HTERT RPE-1 (cell line): ENCODE results near the gene ADGRA1.

Source experiments
- in situ Hi-C: fragments of 300-500 bp; cut with MboI; formaldehyde crosslinking; loops from 4 replicates; pipeline ENCODE4 v1.14.3; 2020; ENCODE audit warnings: low sequenced_read_pairs

The ADGRA1 gene

DNA sequence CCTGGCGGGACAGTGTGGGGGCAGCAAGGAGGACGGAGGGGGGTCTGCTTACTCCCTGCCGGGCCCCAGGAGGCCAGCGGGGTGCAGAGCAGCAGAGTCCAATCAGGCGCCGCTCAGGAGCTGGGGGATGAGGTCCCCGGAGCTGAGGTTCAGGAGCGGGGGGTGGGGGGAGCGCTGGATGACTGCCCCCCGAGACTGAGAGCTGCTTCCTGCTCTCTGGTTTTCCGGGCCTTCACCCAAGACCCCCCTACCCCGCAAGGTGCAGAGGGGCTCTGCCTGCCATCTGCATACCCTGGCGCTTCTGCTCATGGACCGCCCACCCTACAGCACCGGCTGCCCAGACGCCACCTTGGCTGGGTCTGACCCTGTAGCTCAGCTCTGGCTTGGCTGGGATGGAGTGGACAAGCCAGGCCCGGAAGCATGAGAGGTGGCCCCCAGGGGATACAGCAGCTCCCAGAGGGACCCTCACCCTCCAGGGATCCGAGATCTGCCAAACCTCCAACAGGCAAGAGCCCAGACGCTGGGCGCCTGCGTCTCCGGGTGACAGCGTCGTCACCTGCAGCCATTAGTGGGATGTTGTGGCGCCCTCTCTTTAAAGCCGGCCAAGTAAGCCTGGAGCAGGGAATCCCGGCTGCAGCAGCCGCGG lies 73.2 kb downstream of the ADGRA1 start:
- in situ Hi-C loops = no loop called here

DNA sequence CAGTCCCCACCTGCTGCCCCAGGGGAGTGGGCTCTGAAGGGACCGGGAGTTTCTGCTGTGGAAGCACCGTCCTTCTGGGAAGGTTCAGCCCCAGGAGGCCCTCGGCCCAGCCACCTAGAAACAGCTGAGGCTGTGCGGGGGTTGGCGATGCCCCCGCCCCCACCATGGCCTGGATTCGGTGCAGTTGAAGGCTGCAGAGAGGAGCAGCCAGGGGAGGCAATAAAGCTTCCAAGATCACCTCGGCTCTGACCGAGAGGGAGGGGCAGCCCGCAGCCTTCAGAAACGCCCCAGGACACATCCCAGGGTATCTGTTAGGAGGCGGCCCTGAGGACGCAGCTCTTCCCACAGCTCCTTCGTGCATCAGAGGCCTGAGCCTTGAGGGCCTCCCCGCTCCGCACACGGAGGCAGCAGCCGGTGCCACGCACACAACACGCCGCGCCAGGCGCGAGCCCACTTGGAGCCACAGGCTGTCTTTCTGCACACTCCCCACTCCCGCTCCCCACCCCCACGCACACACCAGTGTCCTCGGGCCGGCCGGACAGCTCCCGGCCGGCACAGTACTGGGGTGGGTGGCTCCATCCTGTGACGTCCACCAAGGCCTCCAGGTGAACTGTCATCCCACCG lies 73.9 kb downstream of the ADGRA1 start:
- in situ Hi-C loops = no loop called here

DNA sequence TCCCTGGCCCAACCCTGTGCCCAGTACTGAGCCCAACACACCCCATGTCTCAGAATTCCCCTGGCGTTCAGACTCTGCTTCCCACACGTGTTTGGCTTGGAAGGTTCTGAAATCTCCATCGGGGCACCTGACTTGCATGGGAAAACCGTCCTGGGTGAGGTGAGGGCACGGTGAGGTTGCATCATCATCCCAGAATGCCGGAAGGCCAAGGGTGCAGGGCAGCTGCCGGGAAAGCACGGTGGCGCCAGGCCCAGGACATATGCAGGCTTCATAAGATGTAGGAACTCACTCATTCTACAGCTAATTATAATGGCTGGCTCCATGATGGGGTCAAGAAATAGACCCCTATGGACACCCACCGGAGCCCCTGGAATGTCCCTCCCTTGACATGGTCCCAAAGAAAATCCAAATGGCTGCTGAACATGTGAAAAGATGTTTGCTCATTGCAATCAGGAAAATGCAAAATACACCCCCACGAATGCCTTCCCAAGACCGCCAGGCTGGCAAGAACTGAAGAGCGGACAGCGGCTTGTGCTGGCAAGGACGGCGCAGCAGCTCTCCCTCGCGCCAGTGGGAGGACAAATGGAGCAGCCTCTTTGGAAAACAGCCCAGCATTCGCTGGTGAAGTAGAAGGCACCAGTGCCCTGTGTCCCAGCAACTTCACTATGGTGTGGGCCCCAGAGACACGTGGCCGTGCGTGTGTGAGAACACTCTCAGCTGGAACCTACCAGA lies 74.6 kb downstream of the ADGRA1 start:
- in situ Hi-C loops = no loop called here

DNA sequence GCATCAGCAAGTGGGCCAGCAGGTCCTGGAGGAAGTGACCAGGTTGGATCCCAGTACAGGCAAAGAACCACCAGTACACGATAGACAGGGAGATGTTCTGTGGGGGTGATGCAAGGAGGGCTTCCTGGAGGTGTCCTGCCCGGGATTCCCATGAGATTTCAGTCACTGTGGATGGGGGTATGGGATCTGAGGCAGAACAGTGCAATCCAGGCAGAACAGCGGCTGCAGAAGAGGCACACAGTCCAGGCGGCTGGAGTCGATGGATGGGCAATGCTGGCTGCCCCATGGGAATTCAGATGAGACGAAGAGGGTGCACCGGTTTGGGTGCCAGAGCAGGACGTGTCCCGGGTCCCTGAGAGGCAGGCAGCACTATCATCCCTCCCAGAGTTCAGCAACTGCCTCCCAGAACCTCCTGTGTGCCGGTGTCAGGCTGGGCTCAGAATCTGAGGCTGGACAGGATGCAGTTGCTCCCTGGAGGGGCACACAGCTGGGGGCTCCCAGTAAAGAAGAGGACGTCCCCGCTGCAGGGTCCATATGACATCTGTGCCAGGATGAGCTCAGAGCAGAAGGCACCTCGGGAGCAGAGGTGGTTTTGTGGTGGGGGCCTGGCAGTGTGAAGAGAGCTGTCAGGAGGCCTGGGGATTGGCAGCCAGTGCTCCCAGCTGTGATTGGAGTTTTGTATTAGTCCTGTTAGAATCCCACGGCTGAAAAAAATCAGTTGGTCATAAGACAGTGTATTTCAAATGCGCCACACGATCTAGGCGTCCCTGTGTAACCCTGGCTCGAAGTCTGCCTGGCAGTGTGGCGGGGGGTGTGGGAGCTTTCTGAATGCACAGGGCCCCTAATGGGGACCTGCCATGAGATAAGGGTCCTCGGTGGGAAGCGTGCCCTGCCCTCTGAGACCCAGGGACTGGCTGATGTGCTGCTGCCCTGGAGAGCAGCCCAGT lies 75.5 kb downstream of the ADGRA1 start:
- in situ Hi-C loops = no loop called here

DNA sequence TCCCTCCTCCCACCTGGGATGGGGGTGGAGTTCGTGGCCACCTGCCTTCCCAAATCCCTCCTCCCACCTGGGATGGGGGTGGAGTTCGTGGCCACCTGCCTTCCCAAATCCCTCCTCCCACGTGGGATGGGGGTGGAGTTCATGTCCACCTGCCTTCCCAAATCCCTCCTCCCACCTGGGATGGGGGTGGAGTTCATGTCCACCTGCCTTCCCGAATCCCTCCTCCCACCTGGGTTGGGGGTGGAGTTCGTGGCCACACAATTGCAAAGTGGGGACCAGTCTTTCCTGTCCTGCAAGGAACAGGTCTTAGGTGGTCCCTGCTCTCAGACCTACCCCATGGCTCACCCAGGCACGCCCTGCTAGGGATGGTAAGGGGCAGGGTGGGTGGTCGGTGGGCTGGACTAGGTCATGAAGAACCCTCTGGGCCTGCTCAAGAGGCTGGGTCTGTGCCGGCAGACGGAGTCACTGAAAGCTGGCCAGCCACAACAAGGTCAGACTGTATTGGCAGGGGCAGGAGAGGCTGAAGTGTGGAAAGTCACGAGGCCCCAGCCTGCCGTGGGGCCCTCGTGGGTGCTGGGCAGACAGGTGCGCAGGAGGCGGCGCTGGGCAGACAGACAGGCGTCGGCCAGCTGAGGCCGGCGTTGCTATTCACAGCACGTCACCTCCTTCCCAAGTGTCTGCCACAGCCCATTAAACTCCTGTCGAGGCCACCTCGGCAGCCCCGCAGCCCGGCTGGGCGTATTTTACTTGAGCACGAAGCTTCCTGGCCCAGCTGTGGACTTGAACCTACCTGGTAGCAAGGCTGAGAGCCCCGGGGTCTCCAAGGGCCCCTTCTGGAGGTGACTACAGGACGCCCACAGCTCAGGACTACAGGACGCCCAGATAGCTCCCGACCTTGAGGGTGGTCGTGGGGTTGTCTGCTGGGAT lies 76.4 kb downstream of the ADGRA1 start:
- in situ Hi-C loops = no loop called here

DNA sequence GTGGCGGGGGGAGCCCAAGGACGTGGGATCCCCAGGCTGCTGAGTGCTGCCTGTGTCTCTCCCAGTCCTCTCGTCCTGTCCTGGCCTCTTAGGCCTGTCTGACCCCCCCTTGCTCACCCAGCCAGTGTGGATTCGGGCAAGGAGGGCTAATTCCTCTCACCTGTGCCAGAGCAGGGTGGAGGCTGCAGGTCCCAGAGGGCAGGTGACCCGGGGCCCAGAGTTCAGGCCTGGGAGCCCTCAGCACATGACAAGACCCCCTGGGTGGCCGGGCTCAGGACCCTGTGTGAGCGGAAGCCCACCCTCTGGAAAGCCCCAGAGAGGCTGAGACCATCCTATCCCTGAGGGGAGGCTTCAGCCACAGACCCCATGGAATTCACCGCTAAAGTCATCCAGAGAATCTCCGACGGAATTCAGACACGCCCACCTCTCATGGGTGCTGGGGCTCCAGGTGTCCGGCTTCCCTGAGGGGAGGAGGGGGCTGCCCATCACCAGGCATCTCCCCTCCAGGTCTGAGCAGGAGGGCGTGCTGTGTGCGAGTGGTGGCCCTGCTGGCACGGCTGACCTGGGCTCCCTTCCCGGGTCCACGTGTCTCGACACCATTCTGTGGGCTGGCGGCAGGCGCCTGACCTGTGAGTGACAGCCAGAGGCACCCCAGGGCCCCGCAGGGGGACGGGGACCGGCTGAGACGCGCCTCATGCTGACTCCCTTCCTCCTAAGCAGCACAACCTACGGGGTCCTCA lies 77.3 kb downstream of the ADGRA1 start:
- in situ Hi-C loops = no loop called here

DNA sequence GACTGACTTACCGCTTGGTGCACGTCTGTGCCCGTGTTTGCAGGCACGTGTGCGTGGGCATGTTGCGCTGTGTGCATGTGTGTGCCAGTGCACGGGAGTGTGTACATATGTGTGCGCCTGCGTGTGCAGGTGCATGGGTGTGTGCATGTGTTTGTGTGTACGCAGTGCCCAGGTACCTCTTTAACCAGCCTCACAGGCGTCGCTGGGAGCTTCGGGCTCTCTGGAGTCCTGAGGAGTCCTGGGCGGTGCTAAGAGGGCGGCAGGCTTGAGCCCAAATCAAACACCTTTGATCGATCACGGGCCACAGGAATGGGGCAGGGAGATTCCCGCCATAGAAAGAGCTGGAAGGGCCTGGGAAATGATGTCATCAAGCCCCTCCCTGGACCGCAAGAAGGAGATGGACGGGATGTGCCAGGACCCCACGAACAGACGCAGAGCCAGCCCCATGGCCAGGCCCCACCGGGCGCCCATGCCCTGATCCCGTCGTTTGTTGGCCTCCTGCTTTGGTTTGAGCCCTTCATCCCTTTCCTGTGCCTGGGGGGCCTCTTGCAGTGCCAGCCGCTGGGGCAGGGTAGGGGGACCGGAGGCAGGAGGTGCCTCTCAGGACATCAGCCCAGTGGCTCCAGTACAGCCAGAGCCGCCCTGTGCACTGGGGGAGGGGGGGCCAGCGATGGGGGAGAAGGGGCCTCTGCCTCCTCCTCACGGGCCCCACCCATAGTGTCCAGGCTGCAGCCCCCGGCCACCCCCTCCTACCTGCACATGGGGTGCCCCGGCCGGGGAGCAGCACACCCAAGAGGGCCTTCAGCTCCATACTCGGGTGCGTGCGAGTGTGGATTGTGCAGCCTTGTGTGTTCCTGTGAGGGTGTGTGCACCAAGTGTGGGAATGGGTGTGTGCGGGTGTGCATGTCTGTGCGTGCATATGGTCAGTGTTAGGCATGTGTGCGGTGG lies 78.1 kb downstream of the ADGRA1 start:
- in situ Hi-C loops = no loop called here

DNA sequence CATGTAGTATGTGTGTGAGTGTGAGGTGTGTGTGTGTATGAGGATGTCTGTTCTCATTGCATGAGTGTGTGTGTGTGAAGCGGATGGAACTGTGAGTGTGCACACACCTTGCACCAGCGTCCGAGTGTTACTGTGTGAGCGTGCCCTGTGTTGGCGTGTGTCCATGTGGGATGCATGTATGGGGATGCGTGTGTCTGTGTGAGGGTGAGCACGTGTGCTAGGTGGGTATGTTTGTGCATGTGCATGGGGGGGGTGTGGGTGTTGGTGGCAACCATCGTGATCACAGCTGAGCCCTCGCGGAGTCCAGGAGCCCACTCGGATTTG lies 78.7 kb downstream of the ADGRA1 start:
- in situ Hi-C loops = no loop called here

DNA sequence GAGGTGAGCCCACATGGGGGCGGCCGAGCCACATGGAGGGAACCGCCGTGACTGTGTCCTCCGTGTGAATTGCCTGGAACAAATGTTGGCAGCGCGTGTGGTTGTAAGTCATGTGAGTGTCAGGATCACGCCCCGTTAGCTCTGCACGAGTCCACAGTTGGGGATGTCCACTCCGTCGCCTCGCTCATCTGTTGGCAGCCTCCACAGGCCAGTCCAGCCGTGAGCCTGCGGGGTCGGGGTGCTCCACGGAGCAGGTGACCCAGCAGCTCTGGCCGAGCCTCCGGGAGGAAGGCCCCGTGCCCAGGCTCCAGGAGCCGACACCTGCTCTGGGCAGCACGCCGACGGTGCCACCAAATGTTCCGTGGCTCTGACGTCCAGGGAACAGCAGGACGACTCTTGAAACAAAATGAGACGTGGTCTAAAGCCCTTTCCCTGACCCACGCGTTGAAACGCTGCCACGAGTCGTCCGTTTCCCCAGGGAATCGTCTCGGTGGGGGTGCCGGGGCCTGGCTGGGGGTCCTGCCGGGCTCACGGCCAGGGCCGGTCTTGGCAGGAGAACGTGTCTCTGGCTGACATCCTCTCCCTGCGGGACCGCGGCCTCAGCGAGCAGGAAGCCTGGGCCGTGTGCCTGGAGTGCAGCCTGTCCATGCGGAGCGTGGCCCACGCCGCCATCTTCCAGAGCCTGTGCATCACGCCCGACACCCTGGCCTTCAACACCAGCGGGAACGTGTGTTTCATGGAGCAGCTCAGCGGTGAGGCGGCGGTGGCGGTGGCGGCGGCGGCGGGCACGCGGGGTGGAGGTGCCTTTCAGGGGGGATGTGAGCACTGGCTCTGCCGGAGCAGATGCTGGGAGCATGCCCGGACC lies 79.3 kb downstream of the ADGRA1 start:
- in situ Hi-C loops = no loop called here

DNA sequence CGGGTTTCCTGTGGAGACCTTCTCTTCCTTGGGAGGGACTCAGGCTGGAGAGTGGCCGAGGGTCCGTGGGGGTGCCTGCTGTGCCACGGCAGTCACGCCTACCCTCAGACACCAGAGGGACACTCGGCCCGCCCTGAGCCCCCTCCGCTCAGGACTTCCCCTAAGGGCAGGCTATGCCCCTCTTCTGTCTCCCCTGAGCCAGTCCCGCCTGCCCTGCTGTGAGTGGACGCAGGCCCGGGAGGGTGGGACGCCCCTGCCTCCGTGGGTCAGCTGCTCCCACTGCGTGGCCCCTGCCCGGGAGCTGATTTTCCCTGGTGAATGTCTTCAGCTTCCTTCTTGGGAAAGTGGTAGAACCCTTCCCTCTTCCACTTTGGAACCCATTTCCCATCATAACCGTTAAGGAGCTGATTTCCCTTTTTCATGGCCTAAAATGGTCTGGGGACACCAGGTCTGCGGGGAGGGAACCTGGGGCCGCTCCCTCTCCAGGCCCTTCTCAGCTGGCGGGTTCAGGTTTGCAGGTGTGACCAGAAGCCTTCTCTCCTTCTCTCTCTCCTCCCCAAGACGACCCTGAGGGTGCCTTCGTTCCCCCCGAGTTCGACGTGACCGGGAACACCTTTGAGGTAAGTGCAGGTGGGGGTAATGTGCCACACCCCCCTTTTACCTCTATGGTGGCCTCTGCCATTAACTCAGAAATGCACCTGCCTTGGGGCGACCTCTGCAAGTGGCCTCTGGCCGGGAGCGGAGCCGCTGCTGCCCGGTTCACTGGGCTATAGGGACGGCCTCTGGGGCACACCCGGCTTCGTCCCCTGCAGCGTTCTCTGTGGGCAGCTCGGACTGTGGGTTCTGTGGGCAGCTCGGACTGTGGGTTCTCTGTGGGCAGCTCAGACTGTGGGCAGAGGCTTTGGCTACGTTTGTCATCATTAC lies 80.2 kb downstream of the ADGRA1 start:
- in situ Hi-C loops = no loop called here

DNA sequence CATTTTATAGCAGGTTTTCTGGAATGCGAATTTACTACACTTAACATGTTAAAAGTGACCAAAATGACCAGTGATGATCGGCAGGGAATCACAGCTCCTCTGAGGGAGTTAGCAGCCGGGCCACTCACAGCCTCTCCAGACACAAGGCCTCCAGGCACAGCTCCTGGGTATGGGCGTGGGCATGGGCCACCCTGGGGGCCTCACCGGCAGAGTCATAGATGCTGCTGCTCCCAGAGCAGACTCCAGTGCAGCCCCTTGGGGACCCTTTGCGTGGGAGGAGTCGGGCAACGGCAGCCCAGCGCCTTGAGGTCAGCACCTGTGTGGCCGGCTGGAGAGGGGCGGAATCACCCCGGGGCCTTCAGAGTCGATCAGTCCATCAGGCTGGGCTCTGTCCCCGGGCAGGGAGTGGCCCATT lies 80.9 kb downstream of the ADGRA1 start:
- in situ Hi-C loops = no loop called here

DNA sequence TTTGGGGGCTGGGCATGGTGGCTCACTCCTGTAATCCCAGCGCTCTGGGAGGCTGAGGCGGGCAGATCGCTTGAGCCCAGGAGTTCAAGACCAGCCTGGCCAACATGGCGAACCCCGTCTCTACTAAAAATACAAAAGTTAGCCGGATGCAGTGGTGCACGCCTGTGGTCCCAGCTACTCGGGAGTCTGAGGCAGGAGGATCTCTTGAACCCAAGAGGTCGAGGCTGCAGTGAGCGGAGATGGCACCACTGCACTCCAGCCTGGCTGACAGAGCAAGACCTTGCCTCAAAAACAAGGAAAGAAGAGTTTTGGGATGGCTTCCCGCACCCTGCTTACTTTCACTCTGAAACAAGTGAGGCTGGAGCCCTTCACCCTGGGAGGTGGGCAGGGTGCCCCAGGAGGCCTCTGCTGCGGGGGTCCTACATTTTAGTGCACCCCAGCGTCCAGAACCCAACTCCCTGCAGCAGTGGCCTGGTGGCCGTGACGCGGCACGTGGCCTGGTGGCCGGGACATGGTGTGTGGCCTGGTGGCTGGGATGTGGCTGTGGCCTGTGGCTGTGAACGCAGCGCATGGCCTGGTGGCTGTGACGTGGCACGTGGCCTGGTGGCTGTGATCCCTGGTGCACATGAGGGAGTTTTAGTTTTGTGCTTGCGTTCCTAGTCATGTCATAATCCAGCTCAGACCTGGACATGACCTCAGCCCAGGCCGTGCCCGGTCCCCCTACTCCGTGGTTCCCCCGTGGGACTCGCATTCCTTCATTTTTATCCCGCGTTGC lies 81.6 kb downstream of the ADGRA1 start:
- in situ Hi-C loops = no loop called here

DNA sequence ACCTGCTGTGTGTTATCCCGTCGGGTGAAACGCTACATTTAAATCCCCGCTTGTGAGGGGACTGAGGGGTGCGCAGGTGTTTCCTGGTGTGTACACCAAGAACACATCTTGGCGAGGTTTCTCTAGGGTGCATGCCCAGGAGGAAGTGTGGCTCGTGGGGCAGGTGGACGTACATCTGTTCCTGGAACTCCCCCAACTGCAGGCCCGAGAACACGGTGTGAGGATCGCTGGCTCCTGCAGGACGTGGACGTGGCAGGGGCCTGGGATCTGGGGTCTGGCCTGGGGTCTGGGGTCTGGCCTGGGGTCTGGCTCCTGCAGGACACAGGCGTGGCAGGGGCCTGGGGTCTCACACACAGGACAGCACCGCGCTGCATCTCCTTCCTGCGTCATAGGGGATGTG lies 82.4 kb downstream of the ADGRA1 start:
- in situ Hi-C loops = no loop called here

DNA sequence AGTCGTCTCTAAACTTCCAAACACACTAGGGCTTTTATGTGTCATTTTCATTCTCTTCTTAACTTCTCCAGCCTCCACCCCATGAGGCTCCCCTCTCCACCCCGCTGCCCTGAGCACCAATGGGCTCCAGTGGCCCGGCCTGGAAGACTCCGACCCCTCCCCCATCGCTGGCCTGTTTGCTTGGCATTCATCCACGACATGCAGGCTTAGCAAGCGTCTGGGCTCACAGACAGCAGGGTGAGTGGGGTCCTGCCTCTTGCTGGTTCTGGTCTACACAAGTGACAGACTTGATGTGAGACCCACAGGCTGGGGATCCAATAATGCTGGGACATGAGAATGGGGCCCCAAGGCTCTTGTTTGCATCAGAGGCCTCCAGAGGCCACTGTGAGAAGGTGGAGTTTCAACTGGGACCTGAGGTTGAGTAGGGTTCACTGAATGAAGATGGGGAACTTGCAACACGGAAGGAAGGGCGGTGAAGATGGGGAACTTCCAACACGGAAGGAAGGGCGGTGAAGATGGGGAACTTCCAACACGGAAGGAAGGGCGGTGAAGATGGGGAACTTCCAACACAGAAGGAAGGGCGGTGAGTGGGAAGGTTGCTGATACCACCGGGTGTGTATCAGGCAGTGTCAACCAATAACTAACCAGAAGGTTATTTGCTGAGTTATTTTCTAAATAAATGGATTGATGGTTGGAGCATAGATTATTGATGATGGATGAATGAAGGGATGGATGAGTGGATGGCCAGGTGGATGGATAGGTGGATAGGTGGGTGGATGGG lies 86.3 kb downstream of the ADGRA1 start:
- in situ Hi-C loops = no loop called here

DNA sequence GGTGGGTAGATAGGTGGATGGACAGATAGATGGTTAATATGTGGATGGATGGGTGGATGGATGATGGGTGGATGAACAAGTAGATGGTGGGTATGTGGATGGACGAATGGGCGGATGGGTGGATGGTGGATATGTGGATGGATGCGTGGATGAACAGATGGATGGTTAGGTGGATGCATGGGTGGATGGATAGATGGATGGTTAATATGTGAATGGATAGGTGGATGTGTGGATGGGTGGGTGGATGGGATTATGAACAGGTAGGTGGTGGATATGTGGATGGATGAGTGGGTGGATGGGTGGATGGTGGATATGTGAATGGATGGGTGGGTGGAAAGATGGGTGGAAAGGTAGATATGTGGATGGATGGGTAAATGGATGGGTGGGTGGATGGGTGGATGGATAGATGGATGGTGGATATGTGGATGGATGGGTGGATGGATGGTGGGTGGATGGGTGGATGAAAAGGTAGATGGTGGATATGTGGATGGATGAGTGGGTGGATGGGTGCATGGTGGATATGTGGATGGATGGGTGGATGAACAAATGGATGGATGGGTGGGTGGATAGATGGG lies 87.1 kb downstream of the ADGRA1 start:
- in situ Hi-C loops = no loop called here
